ENCODE results near the gene TTC21A. TPM values are rescaled to one million over a fixed set of nuclear protein-coding genes. Genes with fewer than 3 reads are reported as not detected.

TTC21A gene
- total RNA-seq, 4 donors from 2014 or later, result 1.7 to 8.6 (median 3.9) TPM

- H3K36me3 ChIP-seq, result peaks cover 33 to 70% (median 58%) of the 10 kb centered on the region in 4 donors
- intact Hi-C loops (cut with DNase I), result no loop called here
- H3K9me3 ChIP-seq, result no peaks in the 10 kb centered on the region
- peak overlapping the region in 1 of 4 donors; percentile 27 for H3K27ac ChIP-seq (replicated peaks in 1 of 4)
- no peak overlapping the region for H3K4me3 ChIP-seq
- no peaks in the 10 kb centered on the region for H3K27me3 ChIP-seq
- WGBS, result 93% methylated on average over 8 of the region's 9 CpGs
- DNase-seq (ENCODE audit: extremely low spot score), result no peak
- no peak for TF ChIP-seq CTCF (IDR thresholded peaks at IDR 0.05)
- peaks cover 36 to 52% (median 51%) of the 10 kb centered on the region in 4 donors for H3K4me1 ChIP-seq
These were observed 7.0 kb upstream of the TTC21A start for GRCh38 chr3:39100500-39100886.

GRCh38 chr3:39101022-39101689 is 6.3 kb upstream of the TTC21A start:
- intact Hi-C loops (cut with DNase I), result no loop called here
- no peaks in the 10 kb centered on the region for H3K27me3 ChIP-seq

GRCh38 chr3:39102504-39103323 is 4.8 kb upstream of the TTC21A start:
- Histone ChIP-seq H3K4me3 (no peak overlapping the region), H3K27ac (replicated peaks in 1 of 4) (peak overlapping the region in 2 of 4 donors; percentile 6 to 92), H3K36me3 (peaks cover 26 to 48% (median 37%) of the 10 kb centered on the region in 4 donors), H3K27me3 (no peaks in the 10 kb centered on the region), H3K4me1 (peaks cover 46 to 59% (median 55%) of the 10 kb centered on the region in 4 donors), H3K9me3 (no peaks in the 10 kb centered on the region)
- intact Hi-C loops (cut with DNase I), result no loop called here
- TF ChIP-seq POLR2A (IDR thresholded peaks at IDR 0.05; ENCODE audit: low read depth) (no peak), EP300 (IDR thresholded peaks at IDR 0.05) (no peak), POLR2AphosphoS5 (IDR thresholded peaks at IDR 0.05) (no peak), CTCF (IDR thresholded peaks at IDR 0.05) (no peak)
- DNase-seq (ENCODE audit: extremely low spot score), result peak; percentile 88
- 95% methylated on average over 8 of the region's 8 CpGs for WGBS

More at GRCh38 chr3:39101022-39101689, 6.3 kb upstream of the TTC21A start:
- WGBS, result 84% methylated on average over 5 of the region's 5 CpGs
- Histone ChIP-seq H3K36me3 (peaks cover 33 to 63% (median 52%) of the 10 kb centered on the region in 4 donors), H3K9me3 (no peaks in the 10 kb centered on the region), H3K27ac (replicated peaks in 1 of 4) (peak overlapping the region in 2 of 4 donors; percentile 11 to 27), H3K4me3 (no peak overlapping the region), H3K4me1 (peaks cover 42 to 57% (median 54%) of the 10 kb centered on the region in 4 donors)
- TF ChIP-seq POLR2AphosphoS5 (IDR thresholded peaks at IDR 0.05), result no peak
- peak; percentile 41 to 64 (median 43) for TF ChIP-seq CTCF (IDR thresholded peaks at IDR 0.05)
- DNase-seq (ENCODE audit: extremely low spot score), result peak; percentile 77

- H3K27ac ChIP-seq (replicated peaks in 1 of 4), result peak overlapping the region in 3 of 4 donors; percentile 6 to 92 (median 44)
- H3K9me3 ChIP-seq, result no peaks in the 10 kb centered on the region
- no peak for TF ChIP-seq POLR2AphosphoS5 (IDR thresholded peaks at IDR 0.05)
- TF ChIP-seq CTCF (IDR thresholded peaks at IDR 0.05), result no peak
- no peak for TF ChIP-seq EP300 (IDR thresholded peaks at IDR 0.05)
- no peak for TF ChIP-seq POLR2A (IDR thresholded peaks at IDR 0.05; ENCODE audit: low read depth)
- H3K4me3 ChIP-seq, result no peak overlapping the region
- intact Hi-C loops (cut with DNase I), result no loop called here
- no peaks in the 10 kb centered on the region for H3K27me3 ChIP-seq
- peaks cover 50 to 64% (median 60%) of the 10 kb centered on the region in 4 donors for H3K4me1 ChIP-seq
- DNase-seq (ENCODE audit: extremely low spot score), result no peak
- 79% methylated on average over 4 of the region's 4 CpGs for WGBS
- H3K36me3 ChIP-seq, result peaks cover 20 to 42% (median 31%) of the 10 kb centered on the region in 4 donors
These were observed 4.2 kb upstream of the TTC21A start for GRCh38 chr3:39103324-39103693.
